8988T (cell line): ENCODE results near the gene TACR2.

Experiments used
- DNase-seq: peaks from one replicate; pipeline ENCODE4 v3.0.0; 2011

The TACR2 gene

GRCh38 chr10:69449841-69450240 is 33.1 kb upstream of the TACR2 start:
- no peak for DNase-seq

GRCh38 chr10:69446650-69447151 is 30.0 kb upstream of the TACR2 start:
- no peak for DNase-seq

GRCh38 chr10:69446229-69446628 is 29.5 kb upstream of the TACR2 start:
- DNase-seq, result no peak

GRCh38 chr10:69445041-69445440 is 28.3 kb upstream of the TACR2 start:
- DNase-seq, result no peak

- no peak for DNase-seq
Observed at GRCh38 chr10:69443354-69443753, 26.6 kb upstream of the TACR2 start.

- no peak for DNase-seq
Observed at GRCh38 chr10:69439813-69440506, 23.2 kb upstream of the TACR2 start.

GRCh38 chr10:69439350-69439739 is 22.6 kb upstream of the TACR2 start:
- DNase-seq, result no peak

GRCh38 chr10:69438536-69439349 is 22.0 kb upstream of the TACR2 start:
- DNase-seq, result no peak

GRCh38 chr10:69437321-69438259 is 20.9 kb upstream of the TACR2 start:
- no peak for DNase-seq

- no peak for DNase-seq
Observed at GRCh38 chr10:69435966-69436520, 19.3 kb upstream of the TACR2 start.

GRCh38 chr10:69434926-69435325 is 18.2 kb upstream of the TACR2 start:
- no peak for DNase-seq

- DNase-seq, result no peak
Observed at GRCh38 chr10:69434169-69434568, 17.5 kb upstream of the TACR2 start.

GRCh38 chr10:69428165-69428564 is 11.4 kb upstream of the TACR2 start:
- no peak for DNase-seq

GRCh38 chr10:69426376-69426727 is 9.6 kb upstream of the TACR2 start:
- DNase-seq, result no peak

- DNase-seq, result no peak
Observed at GRCh38 chr10:69425511-69426298, 9.0 kb upstream of the TACR2 start.

- no peak for DNase-seq
Observed at GRCh38 chr10:69425041-69425440, 8.3 kb upstream of the TACR2 start.

GRCh38 chr10:69422676-69423075 is 6.0 kb upstream of the TACR2 start:
- no peak for DNase-seq

- DNase-seq, result no peak
Observed at GRCh38 chr10:69421611-69422308, 5.0 kb upstream of the TACR2 start.

- DNase-seq, result no peak
Observed at GRCh38 chr10:69419744-69420126, 3.0 kb upstream of the TACR2 start.

GRCh38 chr10:69419096-69419743 is 2.5 kb upstream of the TACR2 start:
- DNase-seq, result no peak
